Measurements from ENCODE around the gene UBE3C.

The UBE3C gene

GRCh38 chr7:157111311-157111710 lies 27.4 kb upstream of the UBE3C start:
- TF ChIP-seq CTCF (IDR thresholded peaks at IDR 0.05; ENCODE audit: low read depth, low read length), result no peak
- DNase-seq (ENCODE audit: low read depth in 2 of 2), result no peak
- no peak overlapping the region for H3K4me3 ChIP-seq (replicated peaks in 1 of 2; ENCODE audit: low read depth in 2 of 2, low read length in 2 of 2)

- no peak overlapping the region for H3K4me3 ChIP-seq (replicated peaks in 1 of 2; ENCODE audit: low read depth in 2 of 2, low read length in 2 of 2)
- TF ChIP-seq CTCF (IDR thresholded peaks at IDR 0.05; ENCODE audit: low read depth, low read length), result no peak
- DNase-seq (ENCODE audit: low read depth in 2 of 2), result no peak
Measured at GRCh38 chr7:157112706-157113105, 26.0 kb upstream of the UBE3C start.

- H3K4me3 ChIP-seq (replicated peaks in 1 of 2; ENCODE audit: low read depth in 2 of 2, low read length in 2 of 2), result no peak overlapping the region
- no peak for TF ChIP-seq CTCF (IDR thresholded peaks at IDR 0.05; ENCODE audit: low read depth, low read length)
- DNase-seq (ENCODE audit: low read depth in 2 of 2), result peak in 1 of 2 donors; percentile 9
Measured at GRCh38 chr7:157113607-157114006, 25.1 kb upstream of the UBE3C start.

- no peak for DNase-seq (ENCODE audit: low read depth in 2 of 2)
- no peak for TF ChIP-seq CTCF (IDR thresholded peaks at IDR 0.05; ENCODE audit: low read depth, low read length)
- H3K4me3 ChIP-seq (replicated peaks in 1 of 2; ENCODE audit: low read depth in 2 of 2, low read length in 2 of 2), result no peak overlapping the region
Measured at GRCh38 chr7:157116762-157117161, 22.0 kb upstream of the UBE3C start.

GRCh38 chr7:157117796-157118195 lies 20.9 kb upstream of the UBE3C start:
- TF ChIP-seq CTCF (IDR thresholded peaks at IDR 0.05; ENCODE audit: low read depth, low read length), result no peak
- no peak for DNase-seq (ENCODE audit: low read depth in 2 of 2)
- no peak overlapping the region for H3K4me3 ChIP-seq (replicated peaks in 1 of 2; ENCODE audit: low read depth in 2 of 2, low read length in 2 of 2)

- H3K4me3 ChIP-seq (replicated peaks in 1 of 2; ENCODE audit: low read depth in 2 of 2, low read length in 2 of 2), result no peak overlapping the region
- TF ChIP-seq CTCF (IDR thresholded peaks at IDR 0.05; ENCODE audit: low read depth, low read length), result no peak
- no peak for DNase-seq (ENCODE audit: low read depth in 2 of 2)
Measured at GRCh38 chr7:157120181-157120580, 18.5 kb upstream of the UBE3C start.

GRCh38 chr7:157121184-157121715 lies 17.5 kb upstream of the UBE3C start:
- no peak overlapping the region for H3K4me3 ChIP-seq (replicated peaks in 1 of 2; ENCODE audit: low read depth in 2 of 2, low read length in 2 of 2)
- TF ChIP-seq CTCF (IDR thresholded peaks at IDR 0.05; ENCODE audit: low read depth, low read length), result no peak
- no peak for DNase-seq (ENCODE audit: low read depth in 2 of 2)

Data from cardiac fibroblast (primary cell).